ENCODE results near the gene GAPVD1.
"Not testable (repeated sequence)": the region's sequence is repeated elsewhere in the genome, so short reads cannot be mapped to it uniquely, and the experiment has no call there.

Gene GAPVD1

DNA sequence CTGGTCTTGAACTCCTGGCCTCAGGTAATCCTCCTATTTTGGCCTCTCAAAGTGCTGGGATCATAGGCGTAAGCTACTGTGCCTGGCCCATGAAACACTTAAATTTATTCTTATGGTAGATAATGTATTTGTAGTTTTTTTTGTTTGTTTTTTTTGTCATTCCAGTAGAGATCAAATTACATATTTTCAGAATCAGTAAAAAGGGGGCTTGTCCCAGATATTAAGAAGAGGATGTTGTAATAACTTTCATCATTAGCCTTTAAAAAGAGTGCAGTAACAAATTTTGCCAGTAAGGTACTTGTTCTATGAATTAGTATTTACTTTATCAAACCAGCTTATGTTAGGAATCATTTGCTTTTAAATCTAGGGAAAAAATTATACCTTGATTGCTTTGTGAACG is 42.6 kb downstream of the GAPVD1 start:
- no peak for DNase-seq (ENCODE audit: low read depth)

DNA sequence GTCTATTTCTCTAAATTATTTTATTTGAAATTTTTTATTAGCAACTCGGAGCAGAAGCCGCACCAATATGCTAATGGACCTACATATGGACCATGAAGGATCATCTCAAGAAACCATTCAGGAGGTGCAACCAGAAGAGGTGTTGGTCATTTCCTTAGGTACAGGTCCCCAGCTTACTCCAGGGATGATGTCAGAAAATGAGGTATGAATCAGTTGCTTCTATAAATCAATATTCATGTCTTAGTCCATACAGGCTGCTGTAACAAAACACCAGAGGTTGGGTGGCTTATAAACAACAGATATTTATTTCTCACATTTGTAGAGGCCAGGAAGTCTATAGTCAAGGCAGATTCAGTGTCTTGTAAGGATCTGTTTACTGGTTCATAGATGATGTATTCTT is 50.8 kb downstream of the GAPVD1 start:
- no peak for DNase-seq (ENCODE audit: low read depth)

DNA sequence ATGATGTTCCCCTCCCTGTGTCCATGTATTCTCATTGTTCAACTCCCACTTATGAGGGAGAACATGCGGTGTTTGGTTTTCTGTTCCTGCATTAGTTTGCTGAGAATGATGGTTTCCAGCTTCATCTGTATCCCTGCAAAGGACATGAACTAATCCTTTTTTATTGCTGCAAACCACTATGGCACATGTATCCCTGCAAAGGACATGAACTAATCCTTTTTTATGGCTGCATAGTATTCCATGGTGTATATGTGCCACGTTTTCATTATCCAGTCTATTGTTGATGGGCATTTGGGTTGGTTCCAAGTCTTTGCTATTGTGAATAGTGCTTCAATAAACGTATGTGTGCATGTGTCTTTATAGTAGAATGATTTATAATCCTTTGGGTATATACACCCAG is 54.7 kb downstream of the GAPVD1 start:
- DNase-seq (ENCODE audit: low read depth), result not testable (repeated sequence)

DNA sequence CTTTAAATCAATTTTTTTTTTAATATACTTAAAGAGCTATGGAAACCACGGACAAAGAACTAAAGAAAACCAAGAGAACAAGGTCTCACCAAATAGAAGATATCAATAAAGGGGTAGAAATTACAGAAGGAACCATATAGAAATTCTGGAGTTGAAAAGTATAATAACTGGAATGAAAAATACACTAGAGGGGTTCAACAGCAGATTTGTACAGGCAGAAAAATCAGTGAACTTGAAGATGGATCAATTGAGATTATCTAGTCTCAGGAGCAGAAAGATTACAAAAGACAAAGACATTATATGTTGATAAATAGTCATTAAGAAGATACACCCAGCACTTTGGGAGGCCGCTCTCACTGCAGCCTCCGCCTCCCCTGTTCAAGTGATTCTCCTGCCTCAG is 56.1 kb downstream of the GAPVD1 start:
- DNase-seq (ENCODE audit: low read depth), result no peak

DNA sequence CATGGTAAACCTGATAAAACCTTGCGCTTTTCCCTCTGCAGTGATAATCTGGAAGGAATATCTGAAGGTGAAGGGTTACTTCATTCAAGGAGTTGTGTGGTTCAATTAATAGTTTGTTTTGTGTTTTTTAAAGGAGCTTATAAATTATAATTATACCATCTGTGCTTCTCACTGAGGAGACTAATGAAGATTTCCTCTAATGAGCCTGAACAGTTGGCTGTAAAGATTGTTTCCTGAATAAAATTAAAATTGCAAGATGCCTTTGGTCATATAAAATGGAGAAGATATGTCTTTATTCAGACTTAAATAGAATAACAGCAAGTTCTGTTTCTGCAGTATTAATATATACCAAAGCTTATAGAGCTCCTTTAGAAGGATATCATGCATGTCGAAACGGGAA is 59.9 kb downstream of the GAPVD1 start:
- DNase-seq (ENCODE audit: low read depth), result no peak

DNA sequence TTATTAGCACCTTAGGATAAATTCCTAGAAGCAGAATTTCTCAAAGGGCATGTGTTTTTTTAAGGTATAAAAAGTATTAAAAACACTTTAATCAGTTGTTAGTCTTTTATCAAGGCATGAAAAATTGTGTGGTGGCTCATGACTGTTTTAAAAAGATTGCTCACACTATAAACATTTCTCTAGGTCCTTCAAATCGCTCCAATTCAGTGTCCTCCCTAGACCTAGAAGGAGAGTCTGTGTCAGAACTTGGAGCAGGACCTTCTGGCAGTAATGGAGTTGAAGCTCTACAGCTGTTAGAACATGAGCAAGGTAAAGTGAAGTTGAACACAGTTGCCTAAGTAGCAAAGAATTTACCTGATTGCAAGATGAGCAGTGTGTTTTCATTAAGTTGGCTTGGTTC is 62.0 kb downstream of the GAPVD1 start:
- DNase-seq (ENCODE audit: low read depth), result no peak

DNA sequence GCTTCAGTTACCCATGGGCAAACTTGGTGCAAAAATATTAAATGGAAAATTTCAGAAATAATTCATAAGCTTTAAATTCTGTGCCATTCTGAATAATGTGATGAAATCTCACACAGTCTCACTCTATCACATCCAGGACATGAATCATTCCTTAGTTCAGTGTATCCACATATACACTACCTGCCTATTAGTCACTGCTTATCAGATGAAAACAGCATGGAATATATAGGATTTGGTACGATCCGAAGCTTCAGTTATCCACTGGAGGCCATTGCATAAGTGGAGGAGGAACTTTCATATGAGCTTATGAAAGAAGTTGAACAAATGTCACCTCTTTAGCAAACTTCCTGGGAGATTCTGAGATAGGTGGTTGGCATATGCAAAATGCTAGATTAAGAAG is 64.2 kb downstream of the GAPVD1 start:
- DNase-seq (ENCODE audit: low read depth), result no peak

DNA sequence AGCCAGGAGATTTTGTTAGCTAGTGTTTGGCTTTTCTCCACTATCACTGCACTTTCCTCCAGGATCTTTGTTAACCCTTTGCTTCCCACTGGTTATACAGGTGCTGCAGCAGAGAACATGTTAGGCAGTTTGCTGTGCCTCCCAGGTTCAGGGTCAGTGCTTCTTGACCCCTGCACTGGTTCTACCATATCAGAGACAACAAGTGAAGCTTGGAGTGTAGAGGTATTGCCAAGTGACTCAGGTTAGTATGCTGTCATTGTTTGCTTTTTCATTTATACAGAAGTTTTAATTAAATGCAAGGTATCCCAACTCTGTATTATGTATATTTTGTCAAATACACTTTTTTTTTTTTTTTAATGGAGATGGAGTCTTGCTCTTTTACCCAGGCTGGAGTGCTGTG is 68.4 kb downstream of the GAPVD1 start:
- no peak for DNase-seq (ENCODE audit: low read depth)

DNA sequence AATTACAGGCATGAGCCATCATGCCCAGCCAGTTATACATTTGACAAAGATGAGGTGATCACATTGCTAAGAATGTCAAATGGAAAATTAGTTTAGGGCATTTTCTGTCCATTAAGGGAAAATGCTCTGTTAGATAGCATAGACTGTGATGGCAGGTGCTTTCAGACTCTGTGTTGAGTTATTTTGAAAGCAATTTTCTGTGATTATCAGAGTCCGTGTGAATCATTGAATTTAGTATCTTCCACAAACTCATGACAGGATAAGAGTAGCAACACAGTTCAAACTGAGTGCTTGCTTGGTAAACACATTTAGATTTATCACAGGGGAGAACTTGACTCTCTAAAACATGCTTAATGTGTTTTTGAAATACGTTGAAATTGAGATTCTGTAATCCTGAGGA is 69.0 kb downstream of the GAPVD1 start:
- DNase-seq (ENCODE audit: low read depth), result no peak

DNA sequence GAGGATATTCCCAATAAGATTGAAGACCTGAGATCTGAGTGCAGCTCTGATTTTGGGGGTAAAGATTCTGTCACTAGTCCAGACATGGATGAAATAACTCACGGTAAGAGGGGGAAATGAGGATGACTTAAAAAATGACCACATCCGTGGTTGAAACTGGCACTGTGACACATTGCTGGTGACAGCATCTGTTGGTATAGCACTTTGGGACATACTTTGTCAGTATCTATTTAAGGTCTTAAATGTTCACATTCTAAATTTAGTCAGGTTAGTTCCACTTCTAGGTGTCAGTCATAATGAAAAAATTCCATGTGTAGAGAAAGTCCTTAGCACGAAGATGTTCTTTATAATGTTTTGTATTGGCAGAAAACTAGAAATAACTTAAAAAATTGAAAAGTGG is 70.9 kb downstream of the GAPVD1 start:
- DNase-seq (ENCODE audit: low read depth), result no peak

DNA sequence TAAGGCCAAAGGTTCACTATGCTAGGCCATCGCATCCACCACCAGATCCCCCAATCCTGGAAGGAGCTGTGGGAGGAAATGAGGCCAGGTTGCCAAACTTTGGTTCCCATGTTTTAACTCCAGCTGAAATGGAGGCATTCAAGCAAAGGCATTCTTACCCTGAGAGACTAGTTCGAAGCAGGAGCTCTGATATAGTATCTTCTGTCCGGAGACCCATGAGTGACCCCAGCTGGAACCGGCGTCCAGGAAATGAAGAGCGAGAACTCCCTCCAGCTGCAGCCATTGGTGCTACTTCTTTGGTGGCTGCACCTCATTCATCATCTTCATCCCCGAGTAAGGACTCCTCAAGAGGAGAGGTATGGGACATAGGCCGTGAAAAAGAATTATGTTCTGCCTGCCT is 75.6 kb downstream of the GAPVD1 start:
- DNase-seq (ENCODE audit: low read depth), result no peak

DNA sequence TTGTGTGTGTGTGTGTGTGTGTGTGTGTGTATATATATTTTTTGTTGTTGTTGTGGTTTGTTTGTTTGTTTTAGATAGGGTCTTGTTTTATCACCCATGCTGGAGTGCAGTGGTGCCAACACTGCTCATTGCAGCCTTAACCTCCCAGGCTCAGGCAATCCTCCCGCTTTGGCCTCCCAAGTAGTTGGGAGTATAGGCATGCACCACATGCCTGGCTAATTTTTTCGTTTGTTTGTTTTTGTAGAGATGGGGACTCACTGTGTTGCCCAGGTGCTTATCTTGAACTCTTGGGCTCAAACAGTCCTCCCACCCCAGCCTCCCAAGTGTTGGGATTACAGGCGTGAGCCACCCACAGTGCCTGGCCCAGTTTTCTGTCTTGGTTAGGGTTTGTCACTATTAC is 77.3 kb downstream of the GAPVD1 start:
- DNase-seq (ENCODE audit: low read depth), result no peak

DNA sequence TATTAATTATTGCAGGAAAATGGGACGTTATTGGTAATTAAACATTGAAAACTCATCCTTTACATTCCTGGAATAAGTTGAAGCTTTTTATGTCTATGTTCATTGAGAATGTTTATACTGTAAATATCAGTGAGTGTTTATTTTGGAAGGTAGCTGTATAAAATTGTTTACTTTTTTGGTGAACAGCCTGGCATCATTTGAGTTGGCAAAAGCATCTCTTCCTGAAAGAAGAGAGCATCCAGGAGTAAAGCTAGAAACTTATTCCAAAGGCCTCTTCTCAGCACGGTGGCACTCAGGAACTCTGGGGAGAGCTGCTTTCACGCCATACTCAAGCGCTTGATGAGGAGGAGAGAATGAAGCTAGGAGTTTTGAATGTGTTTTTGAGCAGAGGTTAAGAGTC is 79.9 kb downstream of the GAPVD1 start:
- no peak for DNase-seq (ENCODE audit: low read depth)

DNA sequence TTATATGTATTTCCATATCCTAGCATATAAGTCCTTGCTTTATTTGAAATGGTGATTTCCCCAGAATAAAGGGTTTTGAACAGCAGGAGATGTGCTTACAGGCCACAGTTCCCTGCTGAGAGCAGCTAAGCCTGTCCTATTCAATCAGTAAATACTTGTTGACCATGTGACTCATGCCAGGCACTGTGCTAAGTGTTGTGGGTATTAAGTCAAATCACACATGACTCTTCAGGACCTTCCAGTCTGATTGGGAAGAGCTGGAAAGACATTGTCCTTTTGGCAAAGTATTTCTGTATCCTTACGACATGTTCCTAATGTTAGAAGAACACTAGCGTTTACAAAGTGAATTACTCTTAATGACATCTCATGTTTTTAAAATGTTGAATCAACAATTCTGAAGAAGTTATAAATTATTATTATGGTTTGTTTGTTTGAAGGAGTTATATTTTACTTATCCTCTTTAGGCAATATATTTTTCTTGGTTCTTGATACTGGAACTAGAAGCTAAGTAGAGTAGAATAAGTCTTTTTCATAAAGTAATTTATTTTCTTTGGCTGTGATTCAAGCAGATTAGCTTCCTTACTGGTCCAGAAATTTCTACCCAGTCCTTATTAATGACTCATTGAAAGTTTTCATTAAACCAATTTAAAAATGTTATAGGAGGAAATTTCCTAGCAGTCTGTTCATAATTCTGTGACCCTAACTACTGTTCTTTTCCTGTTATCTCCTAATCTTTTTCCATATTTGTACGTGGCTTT is 82.1 kb downstream of the GAPVD1 start:
- no peak for DNase-seq (ENCODE audit: low read depth)

DNA sequence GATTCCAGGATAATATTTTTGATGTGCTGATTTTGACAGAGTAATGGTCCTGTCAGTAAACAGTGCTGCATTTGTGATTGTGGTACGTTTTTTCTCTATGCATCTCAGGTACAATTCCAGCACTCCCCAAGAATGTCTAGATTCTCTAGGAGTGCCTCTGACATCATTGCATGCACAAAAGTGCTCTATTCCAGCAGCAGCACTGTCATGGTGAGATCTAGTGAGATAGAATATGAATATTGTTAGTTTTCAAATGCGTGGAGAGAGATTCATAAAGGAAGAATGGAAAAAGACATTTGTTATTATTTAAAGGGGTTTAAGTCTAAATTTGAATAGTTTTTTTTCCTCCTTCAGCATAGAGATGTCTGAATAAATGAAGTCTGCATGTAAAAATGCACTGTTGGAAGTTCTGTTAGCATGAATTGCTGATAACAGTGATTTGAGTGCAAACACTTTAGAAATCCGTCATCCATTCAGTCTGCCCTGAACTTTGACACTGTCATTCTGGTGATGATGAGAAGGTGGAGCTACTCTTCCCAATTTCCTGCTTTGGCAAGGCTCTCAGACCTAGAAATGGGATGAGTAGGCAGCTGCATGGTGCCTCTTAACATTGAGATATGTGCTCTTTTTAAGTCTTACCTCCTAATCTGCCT is 84.6 kb downstream of the GAPVD1 start:
- DNase-seq (ENCODE audit: low read depth), result no peak

DNA sequence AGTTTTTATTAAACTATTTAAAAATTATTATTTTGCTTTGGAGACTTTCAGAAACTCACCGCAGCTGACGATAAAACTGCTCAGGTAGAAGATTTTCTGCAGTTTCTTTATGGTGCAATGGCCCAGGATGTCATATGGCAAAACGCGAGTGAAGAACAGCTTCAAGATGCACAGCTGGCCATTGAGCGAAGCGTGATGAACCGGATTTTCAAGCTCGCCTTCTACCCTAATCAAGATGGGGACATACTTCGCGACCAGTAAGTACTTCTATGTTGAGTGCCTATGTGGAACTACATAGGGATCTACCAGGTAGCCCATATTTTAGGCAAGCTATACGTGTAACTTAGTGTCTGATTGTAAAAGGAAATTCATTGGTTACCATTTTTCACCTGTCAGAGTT is 94.0 kb downstream of the GAPVD1 start:
- no peak for DNase-seq (ENCODE audit: low read depth)

DNA sequence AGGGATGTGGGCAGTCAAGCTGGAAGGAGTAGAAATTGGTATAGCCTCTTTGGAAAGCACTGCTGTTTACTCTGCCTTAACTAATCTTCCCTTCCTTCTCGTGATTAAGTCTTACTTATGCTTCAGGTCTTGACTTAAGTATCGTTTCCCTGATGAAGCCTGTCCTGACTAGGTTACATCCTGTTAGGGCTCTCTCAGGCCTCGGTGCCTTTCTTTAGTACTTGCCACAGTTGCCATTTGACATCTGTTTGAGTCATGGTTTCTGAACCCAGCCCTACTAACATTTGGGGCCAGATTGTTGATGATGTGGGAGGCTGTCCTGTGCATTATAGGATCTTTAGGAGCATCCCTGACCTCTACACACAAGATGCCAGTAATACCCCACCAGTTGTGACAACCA is 94.4 kb downstream of the GAPVD1 start:
- DNase-seq (ENCODE audit: low read depth), result no peak

DNA sequence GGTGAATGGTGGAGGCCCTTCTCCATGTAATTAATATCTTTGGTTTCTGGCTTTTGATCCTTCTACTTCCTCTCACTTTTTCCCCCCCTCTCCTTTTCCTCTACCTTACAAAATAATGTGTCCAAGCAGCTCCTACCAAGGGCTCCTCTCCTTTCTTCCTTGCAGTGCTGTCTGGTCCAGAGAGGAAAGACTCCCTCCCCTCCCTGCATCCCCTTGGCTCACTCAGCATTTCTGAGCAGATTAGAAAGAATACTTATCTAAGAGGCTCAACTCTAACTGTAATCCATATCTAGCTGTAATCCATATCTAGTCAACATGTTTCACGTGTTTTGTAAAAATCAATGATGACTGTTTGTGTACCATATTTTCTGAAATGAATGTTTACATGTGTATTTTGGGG is 97.4 kb downstream of the GAPVD1 start:
- no peak for DNase-seq (ENCODE audit: low read depth)

DNA sequence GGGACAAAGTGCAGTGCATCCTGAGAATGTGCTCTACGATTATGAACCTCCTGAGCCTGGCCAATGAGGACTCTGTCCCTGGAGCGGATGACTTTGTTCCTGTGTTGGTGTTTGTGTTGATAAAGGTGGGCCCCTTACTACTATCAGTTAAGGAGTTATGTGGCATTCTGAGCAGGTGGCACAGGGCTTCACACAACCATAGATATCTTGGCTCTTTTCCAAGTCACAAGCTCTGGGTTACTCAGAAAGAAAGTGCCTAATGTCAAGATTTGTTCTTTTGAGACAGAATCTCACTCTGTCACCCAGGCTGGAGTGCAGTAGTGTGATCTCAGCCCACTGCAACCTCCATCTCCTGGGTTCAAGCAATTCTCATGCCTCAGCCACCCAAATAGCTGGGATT is 99.0 kb downstream of the GAPVD1 start:
- DNase-seq (ENCODE audit: low read depth), result no peak

DNA sequence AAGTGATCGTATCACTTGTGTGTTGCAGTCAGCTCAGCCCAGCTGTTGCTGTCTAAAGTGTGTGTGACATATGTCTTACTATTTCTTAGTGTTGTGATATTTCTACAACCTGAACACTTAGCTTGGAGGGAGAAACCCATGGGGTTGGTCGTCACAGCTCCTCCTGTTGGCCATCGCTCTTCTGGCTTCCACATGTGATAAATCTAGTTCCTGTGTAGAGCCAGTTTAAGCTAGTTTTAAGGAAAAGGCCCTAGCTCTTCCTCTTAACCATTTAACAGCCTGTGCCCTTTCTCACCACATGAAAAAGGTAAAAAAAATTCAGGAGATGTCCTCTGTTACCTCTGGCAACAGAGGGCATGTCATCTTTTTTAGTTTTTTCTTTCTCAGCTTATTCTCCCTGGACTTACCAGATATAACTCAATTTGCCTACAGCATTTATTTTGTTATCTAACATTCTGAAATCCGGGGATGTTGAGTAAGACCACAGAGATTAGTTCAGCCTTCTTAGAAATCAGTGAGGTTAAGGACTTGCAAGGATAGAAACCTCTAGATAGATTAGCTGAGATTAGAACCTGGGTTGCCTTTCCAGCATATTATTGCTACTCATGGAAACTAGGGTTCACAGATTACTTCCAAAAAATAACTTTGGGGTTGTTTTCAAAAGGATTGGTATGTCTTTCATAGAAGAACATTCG is 100.4 kb downstream of the GAPVD1 start:
- no peak for DNase-seq (ENCODE audit: low read depth)

DNA sequence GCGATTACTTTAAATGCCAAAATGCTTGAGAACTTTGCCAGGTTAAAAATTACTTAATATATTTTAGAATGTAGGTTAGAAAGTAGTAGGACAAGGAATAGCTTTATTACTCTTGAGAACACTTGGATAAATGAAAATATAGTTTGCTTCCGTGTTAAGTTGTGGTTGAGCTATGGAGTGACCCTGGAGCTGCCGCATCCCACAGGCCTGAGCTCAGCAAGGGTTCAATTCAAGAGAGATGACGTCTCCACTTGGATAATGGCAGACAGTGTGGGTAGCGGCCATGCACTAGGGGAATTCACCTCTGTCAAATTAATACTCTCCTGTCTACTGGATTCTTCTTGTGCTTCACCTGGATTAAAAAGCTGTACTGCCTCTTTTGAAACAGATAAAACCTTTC is 105.0 kb downstream of the GAPVD1 start:
- DNase-seq (ENCODE audit: low read depth), result no peak

DNA sequence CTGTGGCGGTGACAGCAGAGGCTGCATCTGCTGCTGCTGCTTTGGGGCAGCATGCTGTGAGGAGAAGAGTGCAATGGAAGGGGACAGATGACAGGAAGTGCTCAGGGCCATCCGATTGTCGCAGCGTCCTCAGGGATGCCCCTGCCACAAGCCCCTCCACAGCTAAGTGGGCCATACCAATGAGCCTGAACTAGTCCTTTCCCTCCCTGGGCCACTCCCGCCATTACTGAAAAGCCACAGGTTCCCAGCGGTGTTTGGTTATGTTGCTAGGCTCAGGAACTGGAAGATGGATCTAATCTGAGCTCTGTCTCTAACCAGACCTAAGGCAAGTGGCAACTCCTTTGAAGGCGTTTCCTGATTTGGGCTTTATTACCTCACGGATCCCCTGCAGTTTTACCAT is 109.2 kb downstream of the GAPVD1 start:
- no peak for DNase-seq (ENCODE audit: low read depth)

DNA sequence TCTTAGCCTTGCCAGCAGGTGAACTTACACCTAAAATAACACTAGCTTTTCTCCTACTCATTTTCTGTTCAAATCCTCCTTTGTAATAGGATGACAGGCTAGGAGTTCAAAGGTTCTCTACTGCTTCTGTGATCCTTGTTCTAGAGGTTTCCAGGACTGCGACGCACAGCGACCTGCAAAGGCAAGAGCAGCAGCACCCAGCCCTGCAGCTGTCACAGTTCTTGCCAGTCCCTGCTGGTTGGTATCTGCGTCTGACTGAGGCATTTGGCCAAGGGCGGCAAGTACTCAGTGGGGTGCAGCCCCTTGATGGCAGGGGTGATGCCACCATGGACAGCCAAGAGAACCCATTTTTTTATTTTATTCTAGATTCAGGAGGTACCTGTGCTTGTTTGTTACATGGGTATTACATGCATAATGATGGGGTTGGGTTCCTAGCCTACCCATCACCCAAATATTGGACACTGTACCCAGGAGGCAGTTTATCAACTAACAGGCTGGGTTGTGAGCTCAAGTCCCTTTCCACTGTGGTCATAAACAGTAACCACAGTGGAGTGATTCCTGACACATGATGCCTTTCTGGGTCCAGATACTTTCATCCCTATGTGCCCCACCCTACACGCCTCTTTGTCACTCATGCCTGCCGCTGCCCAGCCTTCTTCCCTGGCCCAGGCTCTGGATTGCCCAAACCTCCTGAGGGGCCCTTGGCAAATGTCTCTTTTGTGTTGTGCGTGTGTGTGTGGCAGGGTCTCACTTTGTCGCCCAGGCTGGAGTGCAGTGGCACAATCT is 111.0 kb downstream of the GAPVD1 start:
- no peak for DNase-seq (ENCODE audit: low read depth)

Data from T-helper 22 cell (primary cell).